ENCODE results near the gene CRB1. TPM values are rescaled to one million over a fixed set of nuclear protein-coding genes. Genes with fewer than 3 reads are reported as not detected.

The CRB1 gene
- total and polyA plus RNA-seq, 2 donors = 0.22 to 0.58 TPM

- H3K4me1 ChIP-seq (ENCODE audit: insufficient read depth) = no peaks in the 10 kb centered on the region
- DNase-seq (ENCODE audit: extremely low spot score) = no peak
- no peaks in the 10 kb centered on the region for H3K36me3 ChIP-seq (ENCODE audit: insufficient read depth)
- no peak overlapping the region for H3K27ac ChIP-seq (ENCODE audit: low read depth)
- H3K4me3 ChIP-seq (ENCODE audit: low read depth, low read length) = no peak overlapping the region
- WGBS = 76% methylated on average over 1 of the region's 1 CpG
Measured at GRCh38 chr1:197341626-197342025, 73.6 kb downstream of the CRB1 start.

GRCh38 chr1:197342044-197342565 is 74.1 kb downstream of the CRB1 start:
- no peak for DNase-seq (ENCODE audit: extremely low spot score)
- no peaks in the 10 kb centered on the region for H3K36me3 ChIP-seq (ENCODE audit: insufficient read depth)
- no peaks in the 10 kb centered on the region for H3K4me1 ChIP-seq (ENCODE audit: insufficient read depth)
- H3K4me3 ChIP-seq (ENCODE audit: low read depth, low read length) = no peak overlapping the region
- 52% methylated on average over 3 of the region's 3 CpGs for WGBS
- H3K27ac ChIP-seq (ENCODE audit: low read depth) = no peak overlapping the region

- no peaks in the 10 kb centered on the region for H3K4me1 ChIP-seq (ENCODE audit: insufficient read depth)
Measured at GRCh38 chr1:197342669-197343068, 74.6 kb downstream of the CRB1 start.

GRCh38 chr1:197343663-197344273 is 75.7 kb downstream of the CRB1 start:
- H3K36me3 ChIP-seq (ENCODE audit: insufficient read depth) = no peaks in the 10 kb centered on the region
- no peak overlapping the region for H3K27ac ChIP-seq (ENCODE audit: low read depth)
- DNase-seq (ENCODE audit: extremely low spot score) = no peak
- no peaks in the 10 kb centered on the region for H3K4me1 ChIP-seq (ENCODE audit: insufficient read depth)
- 59% methylated on average over 4 of the region's 4 CpGs for WGBS
- no peak overlapping the region for H3K4me3 ChIP-seq (ENCODE audit: low read depth, low read length)

More at GRCh38 chr1:197342669-197343068, 74.6 kb downstream of the CRB1 start:
- H3K27ac ChIP-seq (ENCODE audit: low read depth) = no peak overlapping the region
- 12% methylated on average over 2 of the region's 2 CpGs for WGBS
- H3K36me3 ChIP-seq (ENCODE audit: insufficient read depth) = no peaks in the 10 kb centered on the region
- DNase-seq (ENCODE audit: extremely low spot score) = no peak
- H3K4me3 ChIP-seq (ENCODE audit: low read depth, low read length) = no peak overlapping the region

- DNase-seq (ENCODE audit: extremely low spot score) = no peak
- H3K36me3 ChIP-seq (ENCODE audit: insufficient read depth) = no peaks in the 10 kb centered on the region
- H3K4me1 ChIP-seq (ENCODE audit: insufficient read depth) = no peaks in the 10 kb centered on the region
- H3K27ac ChIP-seq (ENCODE audit: low read depth) = no peak overlapping the region
- H3K4me3 ChIP-seq (ENCODE audit: low read depth, low read length) = no peak overlapping the region
- 37% methylated on average over 2 of the region's 2 CpGs for WGBS
Measured at GRCh38 chr1:197351821-197352440, 83.9 kb downstream of the CRB1 start.

- Histone ChIP-seq H3K4me1 (ENCODE audit: insufficient read depth) (no peaks in the 10 kb centered on the region), H3K27ac (ENCODE audit: low read depth) (no peak overlapping the region), H3K36me3 (ENCODE audit: insufficient read depth) (no peaks in the 10 kb centered on the region), H3K4me3 (ENCODE audit: low read depth, low read length) (no peak overlapping the region)
- no peak for DNase-seq (ENCODE audit: extremely low spot score)
- 95% methylated on average over 39 of the region's 39 CpGs for WGBS
Measured at GRCh38 chr1:197355248-197355995, 87.4 kb downstream of the CRB1 start.

GRCh38 chr1:197356723-197357533 is 88.9 kb downstream of the CRB1 start:
- no peak for DNase-seq (ENCODE audit: extremely low spot score)

GRCh38 chr1:197358959-197359358 is 90.9 kb downstream of the CRB1 start:
- H3K36me3 ChIP-seq (ENCODE audit: insufficient read depth) = no peaks in the 10 kb centered on the region
- 56% methylated on average over 1 of the region's 1 CpG for WGBS
- DNase-seq (ENCODE audit: extremely low spot score) = no peak
- H3K27ac ChIP-seq (ENCODE audit: low read depth) = no peak overlapping the region
- no peaks in the 10 kb centered on the region for H3K4me1 ChIP-seq (ENCODE audit: insufficient read depth)
- H3K4me3 ChIP-seq (ENCODE audit: low read depth, low read length) = no peak overlapping the region

More at GRCh38 chr1:197356723-197357533, 88.9 kb downstream of the CRB1 start:
- Histone ChIP-seq H3K4me1 (ENCODE audit: insufficient read depth) (no peaks in the 10 kb centered on the region), H3K4me3 (ENCODE audit: low read depth, low read length) (no peak overlapping the region), H3K36me3 (ENCODE audit: insufficient read depth) (no peaks in the 10 kb centered on the region), H3K27ac (ENCODE audit: low read depth) (no peak overlapping the region)
- WGBS = 56% methylated on average over 5 of the region's 5 CpGs

- DNase-seq (ENCODE audit: extremely low spot score) = no peak
- no peaks in the 10 kb centered on the region for H3K4me1 ChIP-seq (ENCODE audit: insufficient read depth)
- 56% methylated on average over 5 of the region's 5 CpGs for WGBS
Measured at GRCh38 chr1:197360068-197360467, 92.0 kb downstream of the CRB1 start.

GRCh38 chr1:197362871-197363270 is 94.8 kb downstream of the CRB1 start:
- no peaks in the 10 kb centered on the region for H3K36me3 ChIP-seq (ENCODE audit: insufficient read depth)
- no peak for DNase-seq (ENCODE audit: extremely low spot score)
- no peak overlapping the region for H3K27ac ChIP-seq (ENCODE audit: low read depth)
- H3K4me3 ChIP-seq (ENCODE audit: low read depth, low read length) = no peak overlapping the region
- H3K4me1 ChIP-seq (ENCODE audit: insufficient read depth) = no peaks in the 10 kb centered on the region

More at GRCh38 chr1:197360068-197360467, 92.0 kb downstream of the CRB1 start:
- Histone ChIP-seq H3K36me3 (ENCODE audit: insufficient read depth) (no peaks in the 10 kb centered on the region), H3K4me3 (ENCODE audit: low read depth, low read length) (no peak overlapping the region), H3K27ac (ENCODE audit: low read depth) (no peak overlapping the region)

- Histone ChIP-seq H3K4me1 (ENCODE audit: insufficient read depth) (no peaks in the 10 kb centered on the region), H3K36me3 (ENCODE audit: insufficient read depth) (no peaks in the 10 kb centered on the region), H3K4me3 (ENCODE audit: low read depth, low read length) (no peak overlapping the region), H3K27ac (ENCODE audit: low read depth) (no peak overlapping the region)
- no peak for DNase-seq (ENCODE audit: extremely low spot score)
- WGBS = 96% methylated on average over 14 of the region's 14 CpGs
Measured at GRCh38 chr1:197363855-197364254, 95.8 kb downstream of the CRB1 start.

- Histone ChIP-seq H3K27ac (ENCODE audit: low read depth) (no peak overlapping the region), H3K36me3 (ENCODE audit: insufficient read depth) (no peaks in the 10 kb centered on the region), H3K4me1 (ENCODE audit: insufficient read depth) (no peaks in the 10 kb centered on the region), H3K4me3 (ENCODE audit: low read depth, low read length) (no peak overlapping the region)
- WGBS = 69% methylated on average over 2 of the region's 2 CpGs
- peak; percentile 73 for DNase-seq (ENCODE audit: extremely low spot score)
Measured at GRCh38 chr1:197366996-197367395, 98.9 kb downstream of the CRB1 start.

GRCh38 chr1:197367627-197368026 is 99.6 kb downstream of the CRB1 start:
- 38% methylated on average over 7 of the region's 7 CpGs for WGBS
- H3K4me1 ChIP-seq (ENCODE audit: insufficient read depth) = no peaks in the 10 kb centered on the region
- H3K36me3 ChIP-seq (ENCODE audit: insufficient read depth) = no peaks in the 10 kb centered on the region
- H3K27ac ChIP-seq (ENCODE audit: low read depth) = no peak overlapping the region
- peak; percentile 59 for DNase-seq (ENCODE audit: extremely low spot score)
- no peak overlapping the region for H3K4me3 ChIP-seq (ENCODE audit: low read depth, low read length)
